WTC11 (cell line): ENCODE results near the gene PIK3R2. TPM values are rescaled to one million over a fixed set of nuclear protein-coding genes. Genes with fewer than 3 reads are reported as not detected.
A peak's percentile ranks its signal among the peaks of the same experiment; 100 is the strongest.

Experiments
- ATAC-seq: fragments of 200-7000 bp; cut with Tn5 transposase; 2 replicates; pipeline ENCODE4 v1.10.0; 2021; ENCODE audit warnings: mild to moderate bottlenecking, moderate library complexity
- CTCF ChIA-PET: fragments of 300-600 bp; sonication (Branson Sonifier 250); formaldehyde crosslinking; loops from one replicate; lab custom pipeline; 2021; ENCODE audit warnings: antibody characterized with exemption; lab: Charles Lee
- POLR2A ChIA-PET: fragments of 350-600 bp; sonication (Branson Sonifier 250); formaldehyde crosslinking; loops from one replicate; lab custom pipeline; 2021; ENCODE audit warnings: antibody characterized with exemption; lab: Charles Lee
- DNase-seq: peaks from one replicate; pipeline ENCODE4 v3.0.0; 2021; ENCODE audit warnings: low spot score
- H3K27ac Mint-ChIP-seq: 2 replicates; pipeline ENCODE4 v1.8.0; 2021; ENCODE audit warnings: mixed read lengths
- H3K27me3 Mint-ChIP-seq: 2 replicates; pipeline ENCODE4 v1.8.0; 2021; ENCODE audit warnings: low read depth, mild to moderate bottlenecking, moderate library complexity, mixed read lengths
- H3K36me3 Mint-ChIP-seq: 2 replicates; pipeline ENCODE4 v1.8.0; 2021; ENCODE audit warnings: mixed read lengths
- H3K4me1 Mint-ChIP-seq: 2 replicates; pipeline ENCODE4 v1.8.0; 2022; ENCODE audit warnings: mixed read lengths
- H3K4me3 Mint-ChIP-seq: 2 replicates; pipeline ENCODE4 v1.8.0; 2021; ENCODE audit warnings: mild to moderate bottlenecking, moderate library complexity, mixed read lengths
- H3K9me3 Mint-ChIP-seq: 2 replicates; pipeline ENCODE4 v1.8.0; 2021; ENCODE audit warnings: mixed read lengths
- ATF1 ChIP-seq: sonication (generic); formaldehyde crosslinking; IDR thresholded peaks from 2 replicates; pipeline ENCODE4 v1.8.1; 2023; ENCODE audit warnings: mild to moderate bottlenecking, moderate library complexity, missing genetic modification reagents
- CBFB ChIP-seq: sonication (generic); formaldehyde crosslinking; IDR thresholded peaks from 2 replicates; pipeline ENCODE4 v1.8.1; 2022; ENCODE audit warnings: mild to moderate bottlenecking, low read depth, missing genetic modification reagents
- CREB1 ChIP-seq: sonication (generic); formaldehyde crosslinking; IDR thresholded peaks from 2 replicates; pipeline ENCODE4 v1.8.0; 2023; ENCODE audit warnings: mild to moderate bottlenecking, missing genetic modification reagents
- ELF4 ChIP-seq: sonication (generic); formaldehyde crosslinking; IDR thresholded peaks from 2 replicates; pipeline ENCODE4 v1.8.1; 2022; ENCODE audit warnings: low read depth, mild to moderate bottlenecking, moderate library complexity, missing genetic modification reagents
- FOXP1 ChIP-seq: sonication (generic); formaldehyde crosslinking; IDR thresholded peaks from 2 replicates; pipeline ENCODE4 v1.8.0; 2022; ENCODE audit warnings: missing genetic modification reagents, mild to moderate bottlenecking, moderate library complexity, borderline replicate concordance
- RORB ChIP-seq: fragments of 250-450 bp; sonication (Bioruptor Pico); IDR thresholded peaks from 2 replicates; pipeline ENCODE4 v1.9.0; 2021; ENCODE audit warnings: mild to moderate bottlenecking
- ZNF219 ChIP-seq: sonication (generic); formaldehyde crosslinking; IDR thresholded peaks from 2 replicates; pipeline ENCODE4 v1.8.0; 2023; ENCODE audit warnings: missing genetic modification reagents, mild to moderate bottlenecking, borderline replicate concordance
- ZNF263 ChIP-seq: sonication (generic); formaldehyde crosslinking; IDR thresholded peaks from 2 replicates; pipeline ENCODE4 v1.8.1; 2022; ENCODE audit warnings: low read depth, mild to moderate bottlenecking, moderate library complexity, missing genetic modification reagents
- total RNA-seq: library from RNA; stranded (reverse); gene quantifications from 3 replicates; pipeline ENCODE4 v1.2.3, GENCODE V29; 2021
- TF ChIP-seq, protein P1 (sequence below): sonication (generic); formaldehyde crosslinking; IDR thresholded peaks from 2 replicates; pipeline ENCODE4 v1.8.1; 2023; ENCODE audit warnings: mild to moderate bottlenecking, missing genetic modification reagents, borderline replicate concordance
- TF ChIP-seq, protein P2 (sequence below): fragments of 250-450 bp; sonication (Bioruptor Pico); IDR thresholded peaks from 2 replicates; pipeline ENCODE4 v2.1.2; 2022; ENCODE audit warnings: mild to moderate bottlenecking, moderate library complexity
- TF ChIP-seq, protein P3 (sequence below): sonication (generic); formaldehyde crosslinking; IDR thresholded peaks from 2 replicates; pipeline ENCODE4 v1.8.0; 2022; ENCODE audit warnings: mild to moderate bottlenecking, missing genetic modification reagents
- TF ChIP-seq, protein P4 (sequence below): sonication (generic); formaldehyde crosslinking; IDR thresholded peaks from 2 replicates; pipeline ENCODE4 v1.8.1; 2022; ENCODE audit warnings: low read depth, missing genetic modification reagents, borderline replicate concordance
- TF ChIP-seq, protein P5 (sequence below): sonication (generic); formaldehyde crosslinking; IDR thresholded peaks from 2 replicates; pipeline ENCODE4 v1.8.1; 2023; ENCODE audit warnings: mild to moderate bottlenecking, missing genetic modification reagents
- TF ChIP-seq, protein P6 (sequence below): sonication (generic); formaldehyde crosslinking; IDR thresholded peaks from 2 replicates; pipeline ENCODE4 v1.8.0; 2022; ENCODE audit warnings: mild to moderate bottlenecking, missing genetic modification reagents
- TF ChIP-seq, protein P7 (sequence below): fragments of 250-450 bp; sonication (Bioruptor Pico); IDR thresholded peaks from 2 replicates; pipeline ENCODE4 v1.9.0; 2021; ENCODE audit warnings: mild to moderate bottlenecking, borderline replicate concordance

The PIK3R2 gene
- total RNA-seq, 1 experiment from 2014 or later, result 56.9 TPM

DNA sequence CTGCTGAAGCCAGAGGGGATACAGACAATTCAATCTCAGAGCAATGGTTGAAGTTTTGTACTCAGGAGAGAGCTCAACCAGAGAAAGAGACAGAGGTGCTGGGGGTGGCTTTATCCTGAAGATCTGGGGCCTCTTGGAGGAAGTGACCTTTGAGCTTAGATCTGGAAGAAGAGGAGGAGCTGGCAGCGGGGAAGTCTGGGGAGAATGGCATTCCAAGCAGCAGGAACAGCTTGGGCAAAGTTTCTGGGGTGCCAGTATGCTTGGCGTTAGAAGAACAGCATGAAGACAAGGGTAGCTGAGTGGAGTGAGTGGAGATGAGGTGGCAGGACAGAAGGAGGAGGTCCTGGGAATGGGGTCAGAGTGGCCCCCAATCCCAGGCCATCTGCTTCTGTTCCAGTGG is 44.1 kb upstream of the PIK3R2 start (continued):
- TF ChIP-seq, protein P1, sequence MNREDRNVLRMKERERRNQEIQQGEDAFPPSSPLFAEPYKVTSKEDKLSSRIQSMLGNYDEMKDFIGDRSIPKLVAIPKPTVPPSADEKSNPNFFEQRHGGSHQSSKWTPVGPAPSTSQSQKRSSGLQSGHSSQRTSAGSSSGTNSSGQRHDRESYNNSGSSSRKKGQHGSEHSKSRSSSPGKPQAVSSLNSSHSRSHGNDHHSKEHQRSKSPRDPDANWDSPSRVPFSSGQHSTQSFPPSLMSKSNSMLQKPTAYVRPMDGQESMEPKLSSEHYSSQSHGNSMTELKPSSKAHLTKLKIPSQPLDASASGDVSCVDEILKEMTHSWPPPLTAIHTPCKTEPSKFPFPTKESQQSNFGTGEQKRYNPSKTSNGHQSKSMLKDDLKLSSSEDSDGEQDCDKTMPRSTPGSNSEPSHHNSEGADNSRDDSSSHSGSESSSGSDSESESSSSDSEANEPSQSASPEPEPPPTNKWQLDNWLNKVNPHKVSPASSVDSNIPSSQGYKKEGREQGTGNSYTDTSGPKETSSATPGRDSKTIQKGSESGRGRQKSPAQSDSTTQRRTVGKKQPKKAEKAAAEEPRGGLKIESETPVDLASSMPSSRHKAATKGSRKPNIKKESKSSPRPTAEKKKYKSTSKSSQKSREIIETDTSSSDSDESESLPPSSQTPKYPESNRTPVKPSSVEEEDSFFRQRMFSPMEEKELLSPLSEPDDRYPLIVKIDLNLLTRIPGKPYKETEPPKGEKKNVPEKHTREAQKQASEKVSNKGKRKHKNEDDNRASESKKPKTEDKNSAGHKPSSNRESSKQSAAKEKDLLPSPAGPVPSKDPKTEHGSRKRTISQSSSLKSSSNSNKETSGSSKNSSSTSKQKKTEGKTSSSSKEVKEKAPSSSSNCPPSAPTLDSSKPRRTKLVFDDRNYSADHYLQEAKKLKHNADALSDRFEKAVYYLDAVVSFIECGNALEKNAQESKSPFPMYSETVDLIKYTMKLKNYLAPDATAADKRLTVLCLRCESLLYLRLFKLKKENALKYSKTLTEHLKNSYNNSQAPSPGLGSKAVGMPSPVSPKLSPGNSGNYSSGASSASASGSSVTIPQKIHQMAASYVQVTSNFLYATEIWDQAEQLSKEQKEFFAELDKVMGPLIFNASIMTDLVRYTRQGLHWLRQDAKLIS (CRISPR knock-in tag), result no peak
- no peak for TF ChIP-seq CREB1
- TF ChIP-seq, protein P2, sequence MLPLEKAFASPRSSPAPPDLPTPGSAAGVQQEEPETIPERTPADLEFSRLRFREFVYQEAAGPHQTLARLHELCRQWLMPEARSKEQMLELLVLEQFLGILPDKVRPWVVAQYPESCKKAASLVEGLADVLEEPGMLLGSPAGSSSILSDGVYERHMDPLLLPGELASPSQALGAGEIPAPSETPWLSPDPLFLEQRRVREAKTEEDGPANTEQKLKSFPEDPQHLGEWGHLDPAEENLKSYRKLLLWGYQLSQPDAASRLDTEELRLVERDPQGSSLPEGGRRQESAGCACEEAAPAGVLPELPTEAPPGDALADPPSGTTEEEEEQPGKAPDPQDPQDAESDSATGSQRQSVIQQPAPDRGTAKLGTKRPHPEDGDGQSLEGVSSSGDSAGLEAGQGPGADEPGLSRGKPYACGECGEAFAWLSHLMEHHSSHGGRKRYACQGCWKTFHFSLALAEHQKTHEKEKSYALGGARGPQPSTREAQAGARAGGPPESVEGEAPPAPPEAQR (CRISPR knock-in tag), result no peak
- TF ChIP-seq, protein P3, sequence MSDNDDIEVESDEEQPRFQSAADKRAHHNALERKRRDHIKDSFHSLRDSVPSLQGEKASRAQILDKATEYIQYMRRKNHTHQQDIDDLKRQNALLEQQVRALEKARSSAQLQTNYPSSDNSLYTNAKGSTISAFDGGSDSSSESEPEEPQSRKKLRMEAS (CRISPR knock-in tag), result no peak

DNA sequence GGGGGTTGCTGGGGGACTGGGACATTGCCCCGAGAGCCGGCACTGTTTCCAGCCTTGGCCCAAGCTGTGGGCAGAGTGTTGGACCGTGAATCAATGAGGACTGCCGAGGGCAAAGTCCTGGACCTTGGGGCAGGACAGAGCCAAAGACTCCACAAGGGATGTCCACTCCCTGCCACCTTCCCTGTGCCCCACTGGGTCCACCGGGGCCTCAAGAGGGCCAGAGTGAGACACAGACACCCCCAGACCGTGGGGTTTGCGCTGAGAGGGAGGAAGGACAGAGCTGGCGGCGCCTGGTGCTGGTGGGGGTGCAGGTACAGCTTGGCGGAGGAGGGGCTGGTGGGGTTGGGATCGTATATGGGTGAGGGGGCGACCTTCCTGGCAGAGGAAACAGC is 43.6 kb upstream of the PIK3R2 start:
- ChIA-PET POLR2A (interaction anchor here (0.7 to 1.0 kb wide), 2 partner anchors 48 to 95 kb away, joined by 3 to 4 read pairs; no protein-coding TSS in a partner anchor), CTCF (interaction anchor here (0.7 to 3.0 kb wide), 17 partner anchors 9 to 279 kb away, joined by 3 to 18 read pairs (median 4); partner anchors contain the start of gene ARRDC2)
- Mint-ChIP-seq H3K9me3 (no peaks in the 10 kb centered on the region), H3K27ac (no peak overlapping the region), H3K4me3 (peak overlapping the region; percentile 78), H3K36me3 (no peaks in the 10 kb centered on the region), H3K27me3 (peaks cover 33% of the 10 kb centered on the region), H3K4me1 (peaks cover 14% of the 10 kb centered on the region)
- ATAC-seq (peak; percentile 4; the same call in 1 of the 2 replicates), DNase-seq (no peak)
- TF ChIP-seq, protein P4, sequence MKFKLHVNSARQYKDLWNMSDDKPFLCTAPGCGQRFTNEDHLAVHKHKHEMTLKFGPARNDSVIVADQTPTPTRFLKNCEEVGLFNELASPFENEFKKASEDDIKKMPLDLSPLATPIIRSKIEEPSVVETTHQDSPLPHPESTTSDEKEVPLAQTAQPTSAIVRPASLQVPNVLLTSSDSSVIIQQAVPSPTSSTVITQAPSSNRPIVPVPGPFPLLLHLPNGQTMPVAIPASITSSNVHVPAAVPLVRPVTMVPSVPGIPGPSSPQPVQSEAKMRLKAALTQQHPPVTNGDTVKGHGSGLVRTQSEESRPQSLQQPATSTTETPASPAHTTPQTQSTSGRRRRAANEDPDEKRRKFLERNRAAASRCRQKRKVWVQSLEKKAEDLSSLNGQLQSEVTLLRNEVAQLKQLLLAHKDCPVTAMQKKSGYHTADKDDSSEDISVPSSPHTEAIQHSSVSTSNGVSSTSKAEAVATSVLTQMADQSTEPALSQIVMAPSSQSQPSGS, result no peak
- TF ChIP-seq, protein P5, sequence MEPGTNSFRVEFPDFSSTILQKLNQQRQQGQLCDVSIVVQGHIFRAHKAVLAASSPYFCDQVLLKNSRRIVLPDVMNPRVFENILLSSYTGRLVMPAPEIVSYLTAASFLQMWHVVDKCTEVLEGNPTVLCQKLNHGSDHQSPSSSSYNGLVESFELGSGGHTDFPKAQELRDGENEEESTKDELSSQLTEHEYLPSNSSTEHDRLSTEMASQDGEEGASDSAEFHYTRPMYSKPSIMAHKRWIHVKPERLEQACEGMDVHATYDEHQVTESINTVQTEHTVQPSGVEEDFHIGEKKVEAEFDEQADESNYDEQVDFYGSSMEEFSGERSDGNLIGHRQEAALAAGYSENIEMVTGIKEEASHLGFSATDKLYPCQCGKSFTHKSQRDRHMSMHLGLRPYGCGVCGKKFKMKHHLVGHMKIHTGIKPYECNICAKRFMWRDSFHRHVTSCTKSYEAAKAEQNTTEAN, result 0 out of 2 replicates have a peak, but pooled peaks have one; percentile 1

DNA sequence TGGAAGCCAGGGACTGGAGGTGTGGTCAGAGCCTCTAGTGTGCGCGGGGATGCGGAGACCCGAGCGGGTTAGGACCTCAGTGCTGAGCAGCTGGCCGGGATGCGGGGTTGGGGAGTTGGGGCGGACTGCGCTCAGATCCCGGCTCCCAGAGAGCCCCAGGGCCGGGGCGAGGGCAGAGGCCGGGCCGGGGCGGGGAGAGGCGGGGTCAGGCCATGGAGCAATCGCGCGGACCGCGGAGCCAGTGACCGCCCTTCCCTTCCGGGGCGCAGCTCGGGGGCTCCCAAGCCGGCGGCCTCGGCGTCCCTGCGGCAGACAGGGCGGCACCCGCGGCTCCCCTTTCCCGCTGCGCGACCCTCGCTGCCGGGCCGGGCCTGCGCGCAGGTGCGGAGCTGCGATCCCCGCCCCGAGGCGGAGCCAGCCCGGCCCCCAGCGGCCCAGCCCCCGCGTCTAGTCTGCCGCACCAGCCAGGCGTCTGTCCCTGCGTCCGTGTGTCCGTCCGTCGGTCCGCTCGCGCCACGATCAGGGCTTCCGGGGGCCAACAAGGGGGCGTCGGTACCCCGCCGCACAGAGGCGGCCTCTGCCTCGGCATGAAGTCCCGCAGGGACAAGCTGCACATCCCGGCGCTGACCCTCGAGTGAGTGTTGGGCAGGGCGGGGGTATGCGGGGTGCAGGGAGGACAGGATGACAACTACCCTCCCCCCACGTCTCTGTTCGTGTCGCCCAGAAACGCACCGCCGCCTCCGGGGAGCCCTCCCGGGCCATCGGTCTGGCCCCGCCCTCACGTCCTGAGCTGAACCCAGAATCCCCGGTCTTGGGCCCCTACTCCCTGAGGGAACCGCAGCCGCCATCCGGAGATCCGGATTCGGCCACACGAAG is 43.0 kb upstream of the PIK3R2 start:
- Mint-ChIP-seq H3K36me3 (no peaks in the 10 kb centered on the region), H3K9me3 (no peaks in the 10 kb centered on the region), H3K27ac (no peak overlapping the region), H3K4me3 (peak overlapping the region; percentile 78), H3K27me3 (peaks cover 33% of the 10 kb centered on the region), H3K4me1 (peaks cover 11% of the 10 kb centered on the region)
- DNase-seq (peak; percentile 60), ATAC-seq (peak; percentile 66)
- ChIA-PET CTCF (interaction anchor here (0.7 to 3.0 kb wide), 23 partner anchors 8 to 278 kb away, joined by 3 to 18 read pairs (median 4); partner anchors contain the start of genes ARRDC2 and RAB3A), POLR2A (interaction anchor here (0.6 to 1.0 kb wide), 3 partner anchors 48 to 169 kb away, joined by 3 to 9 read pairs (median 4); no protein-coding TSS in a partner anchor)
- TF ChIP-seq RORB (CRISPR knock-in tag) (no peak), FOXP1 (CRISPR knock-in tag) (peak; percentile 36; the same call in 1 of the 2 replicates), ATF1 (CRISPR knock-in tag) (0 out of 2 replicates have a peak, but pooled peaks have one; percentile 29), ZNF219 (no peak), ZNF263 (CRISPR knock-in tag) (no peak), CBFB (CRISPR knock-in tag) (no peak), ELF4 (CRISPR knock-in tag) (no peak)
- TF ChIP-seq, protein P6, sequence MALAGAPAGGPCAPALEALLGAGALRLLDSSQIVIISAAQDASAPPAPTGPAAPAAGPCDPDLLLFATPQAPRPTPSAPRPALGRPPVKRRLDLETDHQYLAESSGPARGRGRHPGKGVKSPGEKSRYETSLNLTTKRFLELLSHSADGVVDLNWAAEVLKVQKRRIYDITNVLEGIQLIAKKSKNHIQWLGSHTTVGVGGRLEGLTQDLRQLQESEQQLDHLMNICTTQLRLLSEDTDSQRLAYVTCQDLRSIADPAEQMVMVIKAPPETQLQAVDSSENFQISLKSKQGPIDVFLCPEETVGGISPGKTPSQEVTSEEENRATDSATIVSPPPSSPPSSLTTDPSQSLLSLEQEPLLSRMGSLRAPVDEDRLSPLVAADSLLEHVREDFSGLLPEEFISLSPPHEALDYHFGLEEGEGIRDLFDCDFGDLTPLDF (CRISPR knock-in tag), result no peak
- TF ChIP-seq, protein P7, sequence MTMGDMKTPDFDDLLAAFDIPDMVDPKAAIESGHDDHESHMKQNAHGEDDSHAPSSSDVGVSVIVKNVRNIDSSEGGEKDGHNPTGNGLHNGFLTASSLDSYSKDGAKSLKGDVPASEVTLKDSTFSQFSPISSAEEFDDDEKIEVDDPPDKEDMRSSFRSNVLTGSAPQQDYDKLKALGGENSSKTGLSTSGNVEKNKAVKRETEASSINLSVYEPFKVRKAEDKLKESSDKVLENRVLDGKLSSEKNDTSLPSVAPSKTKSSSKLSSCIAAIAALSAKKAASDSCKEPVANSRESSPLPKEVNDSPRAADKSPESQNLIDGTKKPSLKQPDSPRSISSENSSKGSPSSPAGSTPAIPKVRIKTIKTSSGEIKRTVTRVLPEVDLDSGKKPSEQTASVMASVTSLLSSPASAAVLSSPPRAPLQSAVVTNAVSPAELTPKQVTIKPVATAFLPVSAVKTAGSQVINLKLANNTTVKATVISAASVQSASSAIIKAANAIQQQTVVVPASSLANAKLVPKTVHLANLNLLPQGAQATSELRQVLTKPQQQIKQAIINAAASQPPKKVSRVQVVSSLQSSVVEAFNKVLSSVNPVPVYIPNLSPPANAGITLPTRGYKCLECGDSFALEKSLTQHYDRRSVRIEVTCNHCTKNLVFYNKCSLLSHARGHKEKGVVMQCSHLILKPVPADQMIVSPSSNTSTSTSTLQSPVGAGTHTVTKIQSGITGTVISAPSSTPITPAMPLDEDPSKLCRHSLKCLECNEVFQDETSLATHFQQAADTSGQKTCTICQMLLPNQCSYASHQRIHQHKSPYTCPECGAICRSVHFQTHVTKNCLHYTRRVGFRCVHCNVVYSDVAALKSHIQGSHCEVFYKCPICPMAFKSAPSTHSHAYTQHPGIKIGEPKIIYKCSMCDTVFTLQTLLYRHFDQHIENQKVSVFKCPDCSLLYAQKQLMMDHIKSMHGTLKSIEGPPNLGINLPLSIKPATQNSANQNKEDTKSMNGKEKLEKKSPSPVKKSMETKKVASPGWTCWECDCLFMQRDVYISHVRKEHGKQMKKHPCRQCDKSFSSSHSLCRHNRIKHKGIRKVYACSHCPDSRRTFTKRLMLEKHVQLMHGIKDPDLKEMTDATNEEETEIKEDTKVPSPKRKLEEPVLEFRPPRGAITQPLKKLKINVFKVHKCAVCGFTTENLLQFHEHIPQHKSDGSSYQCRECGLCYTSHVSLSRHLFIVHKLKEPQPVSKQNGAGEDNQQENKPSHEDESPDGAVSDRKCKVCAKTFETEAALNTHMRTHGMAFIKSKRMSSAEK (CRISPR knock-in tag), result no peak
